Esophagus squamous epithelium (tissue), 5 donors: ENCODE results near the gene RAMP1. TPM values are rescaled to one million over a fixed set of nuclear protein-coding genes. Genes with fewer than 3 reads are reported as not detected.

ENCODE experiments used
- DNase-seq: peaks from one replicate; lab custom pipeline; 2025; lab: John Stamatoyannopoulos, UW
- H3K27ac ChIP-seq, 4 donors: fragments of 200-600 bp; sonication (generic); one replicate each; pipeline ENCODE4 v1.5.1; 2016 to 2019; ENCODE audit warnings: mild to moderate bottlenecking in 1 of 4
- H3K27me3 ChIP-seq, 4 donors: fragments of 200-600 bp; sonication (generic); 1 replicate in 3 of 4; 2 replicates in 1 of 4; pipeline versions ENCODE4 v1.5.1 to v1.6.0; 2017 to 2021; ENCODE audit warnings: antibody characterized with exemption in 1 of 4
- H3K36me3 ChIP-seq, 3 donors: fragments of 200-600 bp; sonication (generic); one replicate each; pipeline ENCODE4 v1.5.1; 2016 to 2019
- H3K4me1 ChIP-seq, 3 donors: fragments of 200-600 bp; sonication (generic); one replicate each; pipeline ENCODE4 v1.5.1; 2017 to 2019
- H3K4me3 ChIP-seq, 4 donors: fragments of 200-600 bp; sonication (generic); 1 replicate in 3 of 4; 2 replicates in 1 of 4; pipeline ENCODE4 v1.5.1; 2016 to 2019; ENCODE audit warnings: mild to moderate bottlenecking in 2 of 4, moderate library complexity in 1 of 4
- H3K9me3 ChIP-seq, 3 donors: fragments of 200-600 bp; sonication (generic); one replicate each; pipeline ENCODE4 v1.5.1; 2016 to 2019
- POLR2A ChIP-seq, 4 donors: fragments of 450-650 bp; IDR thresholded peaks; one replicate each; pipeline ENCODE4 v1.6.1; 2017; ENCODE audit warnings: antibody characterized with exemption in 4 of 4, mild to moderate bottlenecking in 4 of 4, moderate library complexity in 3 of 4
- WGBS, 2 donors: methylation state at CpG; one replicate each; pipeline ENCODE4 v1.1.5; 2018; 5-methylcytosine and 5-hydroxymethylcytosine counted together
- intact Hi-C: fragments of 100-400 bp; cut with DNase I; formaldehyde crosslinking; loops from one replicate; pipeline ENCODE4 v1.15.0; 2022
- total RNA-seq, 4 donors: library from RNA; depleted of rRNA; stranded (reverse); fragments of >200 nt; gene quantifications; one replicate each; pipeline ENCODE4 v1.1.0, GENCODE V29; 2016
- TF ChIP-seq, protein P1 (sequence below), 6 experiments: fragments of 450-650 bp in 4 of 6; fragments of 200-600 bp in 2 of 6; sonication (generic) in 2 of 6; IDR thresholded peaks; one replicate each; pipeline ENCODE4 v1.5.1; 2016 to 2019; ENCODE audit warnings: antibody characterized with exemption in 6 of 6, mild to moderate bottlenecking in 4 of 6, moderate library complexity in 4 of 6
- donor health status: DM: yes; HTN: yes; CAD: no.

The RAMP1 gene
- total RNA-seq, 4 donors from 2014 or later, result 0.76 to 11.3 (median 4.0) TPM

- no peaks in the 10 kb centered on the region for H3K36me3 ChIP-seq
- TF ChIP-seq, protein P1, sequence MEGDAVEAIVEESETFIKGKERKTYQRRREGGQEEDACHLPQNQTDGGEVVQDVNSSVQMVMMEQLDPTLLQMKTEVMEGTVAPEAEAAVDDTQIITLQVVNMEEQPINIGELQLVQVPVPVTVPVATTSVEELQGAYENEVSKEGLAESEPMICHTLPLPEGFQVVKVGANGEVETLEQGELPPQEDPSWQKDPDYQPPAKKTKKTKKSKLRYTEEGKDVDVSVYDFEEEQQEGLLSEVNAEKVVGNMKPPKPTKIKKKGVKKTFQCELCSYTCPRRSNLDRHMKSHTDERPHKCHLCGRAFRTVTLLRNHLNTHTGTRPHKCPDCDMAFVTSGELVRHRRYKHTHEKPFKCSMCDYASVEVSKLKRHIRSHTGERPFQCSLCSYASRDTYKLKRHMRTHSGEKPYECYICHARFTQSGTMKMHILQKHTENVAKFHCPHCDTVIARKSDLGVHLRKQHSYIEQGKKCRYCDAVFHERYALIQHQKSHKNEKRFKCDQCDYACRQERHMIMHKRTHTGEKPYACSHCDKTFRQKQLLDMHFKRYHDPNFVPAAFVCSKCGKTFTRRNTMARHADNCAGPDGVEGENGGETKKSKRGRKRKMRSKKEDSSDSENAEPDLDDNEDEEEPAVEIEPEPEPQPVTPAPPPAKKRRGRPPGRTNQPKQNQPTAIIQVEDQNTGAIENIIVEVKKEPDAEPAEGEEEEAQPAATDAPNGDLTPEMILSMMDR (IDR thresholded peaks at IDR 0.05), result no peak
- no peak for TF ChIP-seq POLR2A (IDR thresholded peaks at IDR 0.05)
- H3K4me3 ChIP-seq, result no peak overlapping the region
- H3K27me3 ChIP-seq, result peaks cover 0 to 14% (median 0%) of the 10 kb centered on the region in 4 donors
- no peak for DNase-seq
- 35 to 45% methylated on average over 22 of the region's 22 CpGs for WGBS, 2 donors
- no peak overlapping the region for H3K27ac ChIP-seq
- H3K9me3 ChIP-seq, result no peaks in the 10 kb centered on the region
- intact Hi-C loops, result no loop called here
- peaks cover 0 to 43% (median 18%) of the 10 kb centered on the region in 3 donors for H3K4me1 ChIP-seq
These were observed 9.4 kb downstream of the RAMP1 start for GRCh38 chr2:237868631-237869342.

- H3K4me3 ChIP-seq, result no peak overlapping the region
- intact Hi-C loops, result no loop called here
- H3K27ac ChIP-seq, result no peak overlapping the region
- peaks cover 0 to 43% (median 23%) of the 10 kb centered on the region in 3 donors for H3K4me1 ChIP-seq
- peaks cover 0 to 7% (median 0%) of the 10 kb centered on the region in 4 donors for H3K27me3 ChIP-seq
- H3K9me3 ChIP-seq, result no peaks in the 10 kb centered on the region
- no peak for TF ChIP-seq POLR2A (IDR thresholded peaks at IDR 0.05)
- TF ChIP-seq, protein P1 (IDR thresholded peaks at IDR 0.05), result no peak
- WGBS, 2 donors, result 91 to 97% methylated on average over 14 to 19 of the region's 21 CpGs
- H3K36me3 ChIP-seq, result no peaks in the 10 kb centered on the region
- DNase-seq, result no peak
These were observed 10.1 kb downstream of the RAMP1 start for GRCh38 chr2:237869343-237870102.

DNA sequence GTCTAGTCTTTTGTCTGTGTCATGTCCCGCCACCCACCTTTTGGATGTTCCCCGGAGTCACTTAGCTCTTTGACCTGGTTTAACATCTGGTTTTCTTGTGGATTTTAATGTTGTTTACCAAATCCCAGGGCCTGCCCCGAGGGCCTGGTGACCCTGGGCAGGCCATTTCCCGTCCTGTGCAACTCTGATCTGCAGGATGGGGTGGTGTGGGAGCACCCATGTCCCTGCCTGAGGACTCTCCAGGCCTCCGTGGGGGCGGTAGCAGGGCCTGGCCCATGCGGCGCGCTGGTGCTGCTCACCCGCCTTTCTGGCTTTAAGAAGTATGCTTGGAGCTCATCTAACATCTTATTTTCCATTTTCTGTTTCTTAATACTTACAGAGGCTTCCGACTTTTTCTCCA, 10.7 kb downstream of the RAMP1 start:
- Histone ChIP-seq H3K4me1 (peaks cover 0 to 43% (median 19%) of the 10 kb centered on the region in 3 donors), H3K27me3 (peaks cover 0 to 11% (median 0%) of the 10 kb centered on the region in 4 donors), H3K9me3 (no peaks in the 10 kb centered on the region), H3K27ac (no peak overlapping the region), H3K36me3 (no peaks in the 10 kb centered on the region), H3K4me3 (no peak overlapping the region)
- intact Hi-C loops, result no loop called here
- no peak for DNase-seq
- WGBS, 2 donors, result 81 to 85% methylated on average over 6 to 11 of the region's 11 CpGs
- no peak for TF ChIP-seq POLR2A (IDR thresholded peaks at IDR 0.05)
- TF ChIP-seq, protein P1 (IDR thresholded peaks at IDR 0.05), result no peak

DNA sequence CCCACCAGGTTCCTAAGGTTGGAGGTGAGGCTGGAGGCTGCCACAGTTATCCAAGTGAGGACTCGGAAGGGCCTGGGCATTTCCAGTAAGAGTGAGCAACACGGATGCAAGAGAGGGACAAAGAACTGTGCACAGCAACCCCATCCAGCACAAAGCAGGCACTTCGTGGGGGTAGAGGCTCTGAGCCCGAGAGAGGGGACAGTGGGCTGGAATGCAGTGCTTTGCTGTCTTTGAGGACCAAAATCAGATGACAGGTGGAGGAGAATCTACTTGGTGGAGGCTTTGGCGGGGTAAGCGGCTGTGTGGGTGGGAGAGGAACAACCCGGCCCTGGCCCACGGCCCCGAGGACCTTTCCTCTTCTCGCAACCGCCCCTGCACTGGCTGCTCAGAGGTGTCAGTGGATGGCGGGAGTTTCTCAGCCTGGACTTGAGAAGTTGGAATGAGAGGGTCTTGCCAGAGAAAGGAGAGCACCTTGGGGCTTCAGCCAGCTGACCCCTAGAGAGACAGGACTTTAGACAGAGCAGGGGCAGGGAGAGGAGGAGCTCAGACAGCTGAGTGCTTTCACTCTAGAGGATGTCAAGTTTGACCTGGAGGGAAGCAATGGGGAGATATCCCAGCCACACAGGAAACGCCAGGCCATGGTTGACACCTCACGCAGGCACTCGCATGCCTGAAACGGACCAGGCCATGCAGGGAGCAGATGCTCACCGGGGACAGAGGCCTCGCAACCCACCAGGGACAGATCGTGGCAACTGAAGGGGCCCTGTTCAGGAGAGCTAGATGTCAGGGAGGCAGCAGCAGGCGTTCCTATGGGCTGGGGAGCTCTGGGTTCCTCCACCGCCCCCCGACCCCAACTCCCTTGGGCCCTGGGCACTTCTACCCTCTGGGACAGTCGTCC, 11.6 kb downstream of the RAMP1 start:
- intact Hi-C loops, result no loop called here
- DNase-seq, result no peak
- Histone ChIP-seq H3K4me3 (no peak overlapping the region), H3K27me3 (peaks cover 0 to 12% (median 0%) of the 10 kb centered on the region in 4 donors), H3K27ac (no peak overlapping the region), H3K36me3 (no peaks in the 10 kb centered on the region), H3K9me3 (no peaks in the 10 kb centered on the region), H3K4me1 (peaks cover 0 to 38% (median 19%) of the 10 kb centered on the region in 3 donors)
- TF ChIP-seq, protein P1 (IDR thresholded peaks at IDR 0.05), result no peak
- no peak for TF ChIP-seq POLR2A (IDR thresholded peaks at IDR 0.05)
- 79 to 87% methylated on average over 17 to 20 of the region's 23 CpGs for WGBS, 2 donors
